ENCODE results near the gene ANKS1B.

ANKS1B gene

DNA sequence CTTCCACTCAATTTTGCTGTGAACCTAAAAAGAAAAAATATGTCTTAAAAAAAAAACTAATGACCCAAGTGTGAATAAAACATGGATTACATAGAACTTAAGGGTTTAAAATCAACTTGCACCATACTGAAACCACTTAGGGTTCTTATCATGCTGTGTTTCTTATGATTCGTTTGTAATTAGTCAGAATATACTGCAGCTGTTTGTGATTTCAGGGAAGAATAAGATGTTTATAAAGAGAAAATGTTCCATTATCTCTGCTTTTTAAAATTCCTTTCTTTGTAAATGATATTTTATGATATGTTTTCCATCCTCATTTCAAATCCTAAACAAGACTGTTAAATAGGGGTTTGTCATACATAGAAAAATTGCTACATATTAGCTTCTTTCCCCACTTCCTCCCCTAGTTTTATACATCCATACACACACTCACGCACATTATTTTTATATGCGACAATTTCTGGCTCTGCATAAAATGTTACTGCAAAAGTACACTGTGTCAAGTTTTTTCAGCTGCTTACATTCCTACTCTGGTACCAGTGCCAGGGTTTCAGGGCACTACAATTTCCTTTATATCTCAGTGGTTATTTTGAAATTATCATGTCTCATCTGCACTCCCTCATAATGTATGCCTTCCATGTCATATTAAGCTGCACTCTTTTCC lies 612.3 kb downstream of the ANKS1B start:
- H3K4me3 ChIP-seq (ENCODE audit: control insufficient read depth, low read depth, low read length) = no peak overlapping the region
- TF ChIP-seq, protein P1, sequence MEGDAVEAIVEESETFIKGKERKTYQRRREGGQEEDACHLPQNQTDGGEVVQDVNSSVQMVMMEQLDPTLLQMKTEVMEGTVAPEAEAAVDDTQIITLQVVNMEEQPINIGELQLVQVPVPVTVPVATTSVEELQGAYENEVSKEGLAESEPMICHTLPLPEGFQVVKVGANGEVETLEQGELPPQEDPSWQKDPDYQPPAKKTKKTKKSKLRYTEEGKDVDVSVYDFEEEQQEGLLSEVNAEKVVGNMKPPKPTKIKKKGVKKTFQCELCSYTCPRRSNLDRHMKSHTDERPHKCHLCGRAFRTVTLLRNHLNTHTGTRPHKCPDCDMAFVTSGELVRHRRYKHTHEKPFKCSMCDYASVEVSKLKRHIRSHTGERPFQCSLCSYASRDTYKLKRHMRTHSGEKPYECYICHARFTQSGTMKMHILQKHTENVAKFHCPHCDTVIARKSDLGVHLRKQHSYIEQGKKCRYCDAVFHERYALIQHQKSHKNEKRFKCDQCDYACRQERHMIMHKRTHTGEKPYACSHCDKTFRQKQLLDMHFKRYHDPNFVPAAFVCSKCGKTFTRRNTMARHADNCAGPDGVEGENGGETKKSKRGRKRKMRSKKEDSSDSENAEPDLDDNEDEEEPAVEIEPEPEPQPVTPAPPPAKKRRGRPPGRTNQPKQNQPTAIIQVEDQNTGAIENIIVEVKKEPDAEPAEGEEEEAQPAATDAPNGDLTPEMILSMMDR (conservative IDR thresholded peaks at IDR 0.05; ENCODE audit: control insufficient read depth, insufficient read depth, low read depth, low read length) = no peak
- DNase-seq (ENCODE audit: low read depth) = no peak

DNA sequence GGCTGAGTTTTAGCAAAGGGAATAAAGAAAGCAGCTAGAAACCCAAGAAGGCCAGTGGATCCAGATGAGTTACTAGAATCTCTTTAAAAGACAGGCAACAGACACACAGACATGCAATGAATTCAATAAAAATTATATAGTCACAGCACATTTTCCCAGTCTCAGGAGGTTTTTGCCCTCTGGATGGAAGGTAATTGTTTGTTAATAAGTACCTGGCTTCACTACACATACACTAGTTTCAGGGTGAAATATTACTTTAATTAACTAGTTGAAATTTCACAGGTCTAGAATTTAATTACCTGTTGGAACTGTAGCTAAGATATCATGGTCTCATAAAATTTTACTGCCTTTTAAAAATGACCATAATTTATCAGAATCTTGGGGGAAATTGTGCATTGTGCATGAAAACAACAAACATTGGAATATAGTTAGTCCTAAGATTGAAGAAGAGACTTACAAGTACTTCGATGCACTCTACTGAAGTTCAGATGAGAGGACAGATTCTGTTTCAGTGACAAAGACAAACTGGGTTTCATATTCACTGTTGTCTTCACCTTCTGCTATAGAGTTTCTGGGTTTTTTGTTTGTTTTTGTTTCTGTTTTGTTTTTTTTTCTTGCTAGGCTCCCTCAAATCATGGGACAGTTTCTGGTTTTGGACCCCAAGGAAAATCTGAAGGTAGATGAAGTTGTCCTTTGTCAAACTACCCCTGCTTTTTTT lies 614.2 kb downstream of the ANKS1B start:
- no peak overlapping the region for H3K4me3 ChIP-seq (ENCODE audit: control insufficient read depth, low read depth, low read length)
- no peak for DNase-seq (ENCODE audit: low read depth)
- TF ChIP-seq, protein P1 (conservative IDR thresholded peaks at IDR 0.05; ENCODE audit: control insufficient read depth, insufficient read depth, low read depth, low read length) = no peak

DNA sequence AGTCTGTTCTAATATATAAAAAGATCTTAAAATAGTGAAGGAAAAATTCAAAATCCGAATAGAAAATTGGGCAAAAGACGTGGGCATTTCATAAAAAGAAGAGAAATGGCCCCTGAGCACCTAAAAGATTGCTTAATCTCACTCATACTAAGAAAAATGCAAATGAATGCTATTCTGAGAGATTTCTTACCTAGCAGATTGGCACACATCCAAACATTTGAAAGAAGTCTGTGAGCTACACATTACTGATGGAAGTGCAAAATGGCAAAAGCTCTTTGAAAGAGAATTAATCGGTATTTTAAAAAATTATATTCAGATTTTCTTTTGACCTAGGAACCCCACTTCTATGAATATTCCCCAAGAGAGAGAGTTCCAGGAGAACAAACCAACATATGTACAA lies 617.6 kb downstream of the ANKS1B start:
- H3K4me3 ChIP-seq (ENCODE audit: control insufficient read depth, low read depth, low read length) = no peak overlapping the region
- DNase-seq (ENCODE audit: low read depth) = no peak
- TF ChIP-seq, protein P1 (conservative IDR thresholded peaks at IDR 0.05; ENCODE audit: control insufficient read depth, insufficient read depth, low read depth, low read length) = no peak

DNA sequence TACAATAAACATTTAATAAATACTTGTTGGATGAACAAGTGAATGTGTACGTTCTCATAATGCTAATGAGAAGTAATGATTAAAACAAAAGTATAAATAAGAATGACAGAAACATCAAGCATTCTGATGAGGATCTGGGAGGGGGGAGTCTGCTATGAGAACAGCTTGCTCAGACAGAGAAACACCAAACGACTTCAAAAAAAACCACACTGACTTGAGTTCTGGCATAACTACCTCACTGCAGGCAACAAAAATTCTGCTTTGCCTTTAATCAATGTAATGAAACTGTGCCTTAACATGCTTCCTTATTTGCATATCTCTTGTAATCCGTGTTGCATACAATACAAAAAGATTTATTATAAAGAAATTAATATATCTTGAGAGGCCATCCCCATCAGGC lies 632.5 kb downstream of the ANKS1B start:
- TF ChIP-seq, protein P1 (conservative IDR thresholded peaks at IDR 0.05; ENCODE audit: control insufficient read depth, insufficient read depth, low read depth, low read length) = no peak
- H3K4me3 ChIP-seq (ENCODE audit: control insufficient read depth, low read depth, low read length) = no peak overlapping the region
- no peak for DNase-seq (ENCODE audit: low read depth)

DNA sequence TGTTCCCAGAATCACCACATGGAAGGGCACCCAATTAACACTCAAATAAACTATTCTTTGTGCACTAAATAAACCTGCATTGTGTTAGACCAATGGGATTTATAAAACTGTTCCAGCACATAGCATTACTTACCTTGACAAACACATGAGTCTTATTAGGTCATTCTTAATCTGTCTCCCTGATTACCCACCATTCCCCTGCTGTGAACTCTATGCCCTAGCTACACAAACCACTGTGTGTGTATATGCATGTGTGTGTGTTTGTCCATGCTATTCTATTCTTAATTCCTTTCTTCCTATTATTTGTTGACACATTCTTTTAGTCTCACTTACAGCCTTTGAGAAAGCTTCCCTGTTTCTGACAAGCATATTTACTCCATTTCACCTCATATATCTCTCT lies 640.8 kb downstream of the ANKS1B start:
- TF ChIP-seq, protein P1 (conservative IDR thresholded peaks at IDR 0.05; ENCODE audit: control insufficient read depth, insufficient read depth, low read depth, low read length) = no peak
- H3K4me3 ChIP-seq (ENCODE audit: control insufficient read depth, low read depth, low read length) = no peak overlapping the region
- DNase-seq (ENCODE audit: low read depth) = no peak

DNA sequence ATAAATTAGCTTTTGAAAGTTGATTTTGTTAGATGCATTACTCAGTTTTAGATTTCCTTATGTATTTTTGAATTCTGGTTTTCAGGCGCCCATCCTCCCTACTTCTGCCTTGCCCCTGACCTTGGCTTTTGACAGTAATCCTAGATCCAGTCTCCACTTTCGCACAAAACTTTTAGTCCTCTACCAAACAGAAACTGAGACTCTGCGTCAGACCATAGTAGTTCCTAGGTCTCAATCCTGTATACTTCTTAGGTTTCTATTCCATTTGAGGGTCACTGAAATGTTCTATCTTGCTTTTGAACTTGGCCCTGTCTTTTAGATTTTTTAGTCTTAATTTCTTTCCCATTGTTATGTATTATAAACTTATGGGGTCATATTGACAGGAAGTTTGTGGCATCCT lies 645.1 kb downstream of the ANKS1B start:
- DNase-seq (ENCODE audit: low read depth) = no peak
- TF ChIP-seq, protein P1 (conservative IDR thresholded peaks at IDR 0.05; ENCODE audit: control insufficient read depth, insufficient read depth, low read depth, low read length) = no peak
- H3K4me3 ChIP-seq (ENCODE audit: control insufficient read depth, low read depth, low read length) = no peak overlapping the region

Data from fibroblast of mammary gland (primary cell).